HL-60 (cell line): ENCODE results near the gene WWC1.

ENCODE experiments used
- DNase-seq, 2 experiments: peaks; one replicate each; pipeline ENCODE4 v3.0.0-alpha.2; 2010 to 2020; ENCODE audit warnings: low read depth in 1 of 2, low spot score in 1 of 2
- H3K27ac ChIP-seq: fragments of 250-450 bp; sonication (Bioruptor Pico); replicated peaks from 2 replicates; pipeline ENCODE4 v1.5.1; 2020; ENCODE audit warnings: mild to moderate bottlenecking, moderate library complexity
- H3K27me3 ChIP-seq: fragments of 250-450 bp; sonication (Bioruptor Pico); 2 replicates; pipeline ENCODE4 v1.5.1; 2021; ENCODE audit warnings: mild to moderate bottlenecking, moderate library complexity; ENCODE audit not compliant: insufficient read depth, poor library complexity, severe bottlenecking
- H3K4me3 ChIP-seq: replicated peaks from 2 replicates; pipeline ENCODE4 v1.5.1; 2011; ENCODE audit warnings: mild to moderate bottlenecking, control low read depth, low read length; ENCODE audit not compliant: insufficient read depth
- CTCF ChIP-seq: IDR thresholded peaks from one replicate; pipeline ENCODE4 v1.5.1; 2011; ENCODE audit warnings: low read length, control low read depth, inconsistent platforms; ENCODE audit not compliant: insufficient read depth
- GABPA ChIP-seq: IDR thresholded peaks from 2 replicates; pipeline ENCODE4 v1.6.1; 2012; ENCODE audit warnings: low read depth
- POLR2AphosphoS5 ChIP-seq: IDR thresholded peaks from 2 replicates; pipeline ENCODE4 v1.6.1; 2012; ENCODE audit warnings: low read depth
- REST ChIP-seq: IDR thresholded peaks from 2 replicates; pipeline ENCODE4 v1.6.1; 2012; ENCODE audit warnings: low read depth; ENCODE audit not compliant: insufficient replicate concordance
- SPI1 ChIP-seq: IDR thresholded peaks from 2 replicates; pipeline ENCODE4 v1.6.1; 2012; ENCODE audit warnings: low read depth, mild to moderate bottlenecking, borderline replicate concordance

WWC1 gene

GRCh38 chr5:168317521-168318147 lies 26.2 kb downstream of the WWC1 start:
- Histone ChIP-seq H3K27me3 (no peaks in the 10 kb centered on the region), H3K27ac (no peak overlapping the region), H3K4me3 (no peak overlapping the region)
- no peak for TF ChIP-seq REST
- DNase-seq, result no peak

- no peak for TF ChIP-seq POLR2AphosphoS5
- TF ChIP-seq REST, result no peak
- TF ChIP-seq CTCF, result no peak
- TF ChIP-seq GABPA, result no peak
- TF ChIP-seq SPI1, result no peak
- H3K27me3 ChIP-seq, result no peaks in the 10 kb centered on the region
- H3K27ac ChIP-seq, result no peak overlapping the region
- no peak for DNase-seq
- H3K4me3 ChIP-seq, result no peak overlapping the region
These were observed 26.8 kb downstream of the WWC1 start for GRCh38 chr5:168318240-168318639.

- Histone ChIP-seq H3K27me3 (no peaks in the 10 kb centered on the region), H3K27ac (no peak overlapping the region), H3K4me3 (no peak overlapping the region)
- DNase-seq, result no peak
- TF ChIP-seq SPI1, result no peak
- TF ChIP-seq GABPA, result no peak
- no peak for TF ChIP-seq POLR2AphosphoS5
- TF ChIP-seq CTCF, result no peak
- no peak for TF ChIP-seq REST
These were observed 28.3 kb downstream of the WWC1 start for GRCh38 chr5:168319774-168320173.

- no peak for DNase-seq
- Histone ChIP-seq H3K4me3 (no peak overlapping the region), H3K27me3 (no peaks in the 10 kb centered on the region), H3K27ac (no peak overlapping the region)
- TF ChIP-seq POLR2AphosphoS5, result no peak
- no peak for TF ChIP-seq REST
- no peak for TF ChIP-seq GABPA
- TF ChIP-seq SPI1, result no peak
- TF ChIP-seq CTCF, result no peak
These were observed 29.4 kb downstream of the WWC1 start for GRCh38 chr5:168320805-168321204.
